Measurements from ENCODE around the gene CLC.

GRCh38 chr19:39735688-39736087 lies 2.1 kb downstream of the CLC start:
- no peak for TF ChIP-seq POLR2AphosphoS5 (IDR thresholded peaks at IDR 0.05)
- TF ChIP-seq POLR2A (IDR thresholded peaks at IDR 0.05): no peak
